Left colon (tissue), 2 donors: ENCODE data around the gene GOLGA6L10. TPM values are rescaled to one million over a fixed set of nuclear protein-coding genes. Genes with fewer than 3 reads are reported as not detected.
"Not testable (repeated sequence)": the region's sequence is repeated elsewhere in the genome, so short reads cannot be mapped to it uniquely, and the experiment has no call there.

Experiments used
- ATAC-seq: fragments of 200-7000 bp; cut with Tn5 transposase; one replicate; pipeline ENCODE4 v1.9.1; 2020; ENCODE audit warnings: mild to moderate bottlenecking, moderate library complexity
- DNase-seq, 2 donors: peaks; one replicate each; pipeline ENCODE4 v3.0.0-alpha.2; 2020
- intact Hi-C, 2 donors: fragments of 100-400 bp; cut with DNase I in 1 of 2; cut with micrococcal nuclease in 1 of 2; formaldehyde crosslinking; loops; one replicate each; pipeline versions ENCODE4 v1.11.2 to v1.14.0; 2022; cut with DNase I, micrococcal nuclease
- total RNA-seq, 2 donors: library from RNA; stranded (reverse); fragmentation: NEBNext Ultra II Directional; extraction: Animal tissue kit (Norgen Biotek cat#: 25700); gene quantifications; one replicate each; pipeline ENCODE4 v1.2.1, GENCODE V29; 2021
- donor health status: DM: no; HTN: no; CAD: no.
- donor health status: DM: yes; HTN: yes; CAD: no.

The GOLGA6L10 gene
- total RNA-seq, 2 donors from 2014 or later, result 0.17 to 2.0 TPM

DNA sequence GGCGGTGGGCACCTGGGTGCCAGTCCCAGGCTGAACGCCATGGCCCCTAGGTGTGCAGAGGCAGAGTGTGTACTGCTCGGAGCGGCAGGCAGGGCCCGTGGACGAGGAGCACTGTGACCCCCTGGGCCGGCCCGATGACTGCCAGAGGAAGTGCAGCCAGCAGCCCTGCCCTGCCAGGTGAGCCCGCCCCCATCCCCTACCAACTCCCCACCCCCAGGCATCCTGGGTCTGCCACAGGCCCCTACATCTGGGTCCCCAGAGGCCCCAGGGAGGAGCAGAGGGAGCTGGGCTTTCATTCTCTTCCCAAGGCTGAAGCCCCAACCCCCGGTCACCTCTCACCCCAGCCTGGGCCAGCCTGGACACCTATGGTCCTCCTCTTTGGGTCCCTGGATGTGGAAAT is 23.6 kb downstream of the GOLGA6L10 start:
- ATAC-seq, result not testable (repeated sequence)

GRCh38 chr15:82324831-82325230 is 24.4 kb downstream of the GOLGA6L10 start:
- ATAC-seq, intact Hi-C loops: not testable (repeated sequence)
- DNase-seq, result peak in 1 of 2 donors; percentile 16

More for the DNA sequence above, 23.6 kb downstream of the GOLGA6L10 start:
- peak in 1 of 2 donors; percentile 5 for DNase-seq
- intact Hi-C loops, result not testable (repeated sequence)

DNA sequence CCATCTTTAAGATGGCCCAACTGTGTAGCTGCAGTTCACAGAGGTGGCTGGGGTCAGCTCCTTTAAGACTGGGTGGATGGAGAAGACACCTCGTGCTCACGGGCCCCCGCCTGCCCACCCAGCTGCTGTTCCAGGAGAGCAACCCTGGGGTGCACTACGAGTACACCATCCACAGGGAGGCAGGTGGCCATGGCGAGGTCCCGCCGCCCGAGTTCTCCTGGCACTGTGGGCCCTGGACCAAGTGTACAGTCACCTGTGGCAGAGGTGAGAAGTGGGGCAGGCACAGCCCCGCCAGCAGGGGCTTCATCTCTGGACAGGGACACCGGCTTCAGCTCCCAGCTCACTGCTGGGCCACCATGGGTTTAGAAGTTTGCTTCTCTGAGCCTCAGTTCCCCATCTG is 26.8 kb downstream of the GOLGA6L10 start:
- intact Hi-C loops, ATAC-seq, DNase-seq: not testable (repeated sequence)

DNA sequence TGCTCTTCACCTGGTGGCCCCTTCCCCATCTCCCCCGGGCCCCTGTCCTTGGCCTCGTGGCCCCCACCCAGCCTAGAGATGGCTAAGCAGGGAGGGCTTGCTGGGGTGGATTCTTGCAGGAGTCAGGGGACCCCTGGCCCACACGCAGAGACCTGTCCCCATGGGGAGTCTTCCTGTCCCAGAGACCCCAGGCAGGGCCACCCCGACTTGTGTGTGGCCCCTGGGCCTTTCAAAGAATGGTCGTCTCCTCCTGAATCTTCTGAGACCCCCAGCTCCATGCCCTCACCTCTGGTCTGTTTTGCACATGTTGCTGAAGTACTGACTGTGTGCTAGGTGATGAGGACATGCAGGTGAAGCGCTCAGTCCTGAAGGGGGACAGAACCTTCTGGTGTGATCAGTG is 28.4 kb downstream of the GOLGA6L10 start:
- DNase-seq, intact Hi-C loops, ATAC-seq: not testable (repeated sequence)

GRCh38 chr15:82319522-82320278 is 29.6 kb downstream of the GOLGA6L10 start:
- ATAC-seq, intact Hi-C loops, DNase-seq: not testable (repeated sequence)

DNA sequence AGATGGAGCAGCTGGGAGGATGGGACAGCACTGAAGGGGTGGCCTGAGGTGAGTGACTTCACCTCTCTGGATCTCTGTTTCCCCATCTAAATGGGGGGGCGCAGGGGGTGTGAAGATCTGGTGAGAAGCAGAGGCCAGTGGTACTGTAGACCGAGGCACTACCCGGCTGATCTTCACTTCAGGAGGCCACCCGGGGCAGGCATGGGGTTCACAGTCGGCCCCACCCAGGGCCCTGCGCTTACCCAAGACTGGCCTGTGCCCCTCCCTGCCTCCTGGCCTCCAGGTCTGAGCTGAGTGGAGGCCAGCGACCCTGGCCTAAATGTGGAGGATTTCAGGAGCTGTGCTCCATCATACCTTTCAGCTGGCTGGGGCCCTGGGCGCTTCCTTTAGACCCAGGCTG is 31.0 kb downstream of the GOLGA6L10 start:
- ATAC-seq, DNase-seq, intact Hi-C loops: not testable (repeated sequence)

DNA sequence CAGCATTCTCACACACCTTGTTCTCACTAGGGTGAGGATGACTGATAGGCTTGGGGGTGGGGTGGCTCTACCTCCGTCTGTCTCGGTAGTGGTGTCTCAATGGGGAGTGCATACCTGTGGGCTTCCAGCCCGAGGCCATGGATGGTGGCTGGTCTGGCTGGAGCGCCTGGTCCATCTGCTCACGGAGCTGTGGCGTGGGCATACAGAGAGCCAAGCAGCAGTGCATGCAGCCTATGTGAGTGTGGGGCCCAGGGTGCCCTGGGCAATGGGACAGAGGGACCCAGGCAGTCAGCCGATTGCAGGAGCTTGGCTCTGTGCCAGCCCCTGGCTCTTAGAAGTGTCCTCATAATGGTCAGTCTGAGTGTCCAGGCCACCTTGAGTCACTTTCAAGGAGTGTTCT is 31.8 kb downstream of the GOLGA6L10 start:
- DNase-seq, intact Hi-C loops, ATAC-seq: not testable (repeated sequence)

DNA sequence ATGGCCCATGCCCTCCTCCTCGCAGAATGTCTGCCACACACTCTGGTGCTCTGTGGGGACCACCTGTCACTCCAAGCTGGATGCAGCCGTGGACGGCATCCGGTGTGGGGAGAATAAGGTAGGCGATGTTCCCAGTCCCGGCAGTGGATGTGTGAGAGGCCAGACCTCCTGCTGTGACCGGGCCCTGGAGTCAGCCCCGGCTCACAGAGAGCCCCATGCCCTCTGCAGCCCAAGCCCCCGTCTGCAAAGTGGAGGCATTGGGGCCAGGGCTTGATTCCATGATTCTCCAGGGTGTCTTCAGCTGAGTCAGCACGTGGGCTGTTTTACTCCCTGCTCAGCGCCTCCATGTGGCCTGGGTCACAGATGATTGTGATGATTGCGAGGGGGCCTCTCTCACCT is 32.2 kb downstream of the GOLGA6L10 start:
- ATAC-seq, result no peak
- intact Hi-C loops, result no loop called here
- no peak for DNase-seq

- DNase-seq, ATAC-seq, intact Hi-C loops: not testable (repeated sequence)
Measured at GRCh38 chr15:82316247-82317090, 32.8 kb downstream of the GOLGA6L10 start.

- intact Hi-C loops, result no loop called here
- DNase-seq (peak in 1 of 2 donors; percentile 3), ATAC-seq (no peak)
Measured at GRCh38 chr15:82315519-82316246, 33.6 kb downstream of the GOLGA6L10 start.

- DNase-seq, result peak in 1 of 2 donors; percentile 20
- ATAC-seq, result no peak
- intact Hi-C loops, result no loop called here
Measured at GRCh38 chr15:82314769-82315518, 34.3 kb downstream of the GOLGA6L10 start.

DNA sequence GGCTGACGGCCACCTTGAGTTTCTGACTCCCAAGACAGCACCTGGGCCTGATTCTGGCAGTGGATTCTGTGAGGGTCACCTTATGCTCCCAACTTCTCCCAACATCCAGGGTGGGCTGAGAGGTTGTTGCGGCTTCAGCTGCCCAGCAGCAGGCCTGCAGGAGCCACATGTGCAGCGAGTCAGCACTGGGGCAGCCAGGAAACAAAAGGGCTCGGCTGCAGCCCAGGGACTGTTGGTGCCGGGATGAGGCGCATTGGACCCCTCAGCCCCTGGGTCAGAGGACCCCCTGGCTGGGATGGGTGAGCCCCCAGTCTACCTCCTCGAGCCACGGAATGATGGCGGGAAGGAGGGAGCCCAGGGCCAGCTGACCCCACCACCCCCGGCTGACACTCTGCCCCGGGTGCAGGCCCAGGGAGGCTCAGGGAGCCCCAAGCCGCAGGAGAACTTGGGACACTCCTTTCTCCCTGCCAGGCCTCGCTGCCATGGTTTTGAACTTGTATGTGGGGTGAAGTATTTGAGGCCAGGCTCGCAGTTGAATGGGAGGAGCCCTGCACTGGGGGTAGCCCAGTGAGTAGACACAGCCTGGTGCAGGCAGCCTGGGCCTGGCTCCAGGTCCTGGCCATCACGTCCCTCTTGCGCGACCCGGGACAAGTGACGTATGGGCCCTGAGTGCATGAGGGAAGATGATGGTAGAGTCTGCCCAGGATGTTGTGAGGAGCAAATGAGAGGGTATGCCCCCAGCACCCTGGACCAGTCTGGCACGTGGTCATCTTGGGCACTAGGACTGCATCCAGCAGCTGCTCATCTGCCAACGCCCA is 35.1 kb downstream of the GOLGA6L10 start:
- ATAC-seq, DNase-seq, intact Hi-C loops: not testable (repeated sequence)

GRCh38 chr15:82313446-82313845 is 35.8 kb downstream of the GOLGA6L10 start:
- ATAC-seq (no peak), DNase-seq (no peak)
- intact Hi-C loops, result no loop called here

- intact Hi-C loops, result no loop called here
- ATAC-seq (no peak), DNase-seq (no peak)
Measured at GRCh38 chr15:82312586-82313349, 36.5 kb downstream of the GOLGA6L10 start.

GRCh38 chr15:82311321-82311720 is 38.0 kb downstream of the GOLGA6L10 start:
- intact Hi-C loops, DNase-seq, ATAC-seq: not testable (repeated sequence)

DNA sequence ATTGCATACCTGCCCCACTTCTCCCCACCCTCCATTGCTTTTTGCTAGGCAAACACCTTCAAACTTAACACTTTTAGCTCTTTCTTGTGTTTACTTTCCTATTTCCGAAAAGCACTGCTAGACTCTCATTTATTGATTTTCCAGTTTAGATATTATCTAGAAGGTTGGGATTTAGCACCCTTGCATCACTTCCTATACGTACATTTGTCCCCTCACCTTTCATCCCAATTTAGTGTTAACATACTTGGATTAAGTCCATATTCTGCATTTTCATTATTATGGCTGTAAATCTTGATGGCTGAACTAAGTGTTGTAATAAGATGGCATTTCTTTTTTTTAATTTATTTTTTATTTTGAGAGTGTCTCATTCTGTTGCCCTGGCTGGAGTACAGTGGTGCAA is 39.5 kb downstream of the GOLGA6L10 start:
- DNase-seq (no peak), ATAC-seq (no peak)
- intact Hi-C loops, result no loop called here

DNA sequence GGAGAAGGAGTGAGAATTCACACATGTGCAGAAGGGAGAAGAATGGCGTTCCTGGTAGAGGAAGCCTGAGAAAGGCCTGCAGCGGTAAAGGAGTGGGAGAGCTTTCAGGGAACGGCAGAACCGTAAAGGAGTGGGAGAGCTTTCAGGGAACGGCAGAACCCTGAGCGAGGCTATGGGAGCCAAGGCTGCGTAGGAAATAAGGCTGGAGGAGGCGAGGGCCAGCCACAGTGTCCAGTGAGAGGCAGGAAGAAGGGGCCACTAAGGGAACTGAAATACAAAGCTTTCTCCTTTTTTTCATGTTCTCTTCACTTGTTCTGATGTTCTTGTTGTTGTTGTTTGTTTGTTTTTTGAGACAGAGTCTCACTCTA is 41.6 kb downstream of the GOLGA6L10 start:
- ATAC-seq, result no peak

More for the DNA sequence above, 41.6 kb downstream of the GOLGA6L10 start:
- DNase-seq, result no peak
- intact Hi-C loops, result no loop called here
